IMR-90 (cell line): ENCODE measurements around the gene HOXD9. TPM values are rescaled to one million over a fixed set of nuclear protein-coding genes. Genes with fewer than 3 reads are reported as not detected.

Experiments used
- ATAC-seq: fragments of 200-7000 bp; cut with Tn5 transposase; 2 replicates; pipeline ENCODE4 v1.9.1; 2020; ENCODE audit warnings: low read depth, mild to moderate bottlenecking, moderate library complexity
- BruUV-seq: library from RNA; stranded (reverse); fragments of 400-500 nt; replicated peaks from 2 replicates; lab custom pipeline; 2021; lab: Mats Ljungman, UMichigan
- CTCF ChIA-PET: fragments of 300-600 bp; formaldehyde crosslinking; extraction: SDS; loops from one replicate; lab custom pipeline; 2021; ENCODE audit warnings: antibody characterized with exemption; lab: Yijun Ruan, JAX
- POLR2A ChIA-PET: fragments of 300-600 bp; sonication (Branson Sonifier 250); formaldehyde crosslinking; loops from one replicate; lab custom pipeline; 2022; ENCODE audit warnings: antibody characterized with exemption; ENCODE audit not compliant: unreplicated experiment; lab: Charles Lee
- DNase-seq: peaks from one replicate; pipeline ENCODE4 v3.0.0; 2013
- H2AFZ ChIP-seq: replicated peaks from 2 replicates; pipeline ENCODE3; 2013; ENCODE audit warnings: low read length, mild to moderate bottlenecking; ENCODE audit not compliant: poor library complexity
- H2AK5ac ChIP-seq: 2 replicates; pipeline ENCODE4 v1.6.1; 2013; ENCODE audit warnings: low read depth, low read length, inconsistent platforms
- H2AK9ac ChIP-seq: replicated peaks from 2 replicates; pipeline ENCODE3; 2013; ENCODE audit warnings: mild to moderate bottlenecking, low read depth, low read length, moderate library complexity; ENCODE audit not compliant: poor library complexity
- H2BK120ac ChIP-seq: 2 replicates; pipeline ENCODE4 v1.6.1; 2013; ENCODE audit warnings: low read depth, low read length, inconsistent platforms
- H2BK15ac ChIP-seq: 3 replicates; pipeline ENCODE4 v1.6.1; 2013; ENCODE audit warnings: low read depth, low read length, inconsistent platforms
- H2BK20ac ChIP-seq: 2 replicates; pipeline ENCODE4 v1.6.1; 2013; ENCODE audit warnings: low read depth, mild to moderate bottlenecking, inconsistent platforms, low read length, moderate library complexity
- H2BK5ac ChIP-seq: 2 replicates; pipeline ENCODE4 v1.6.1; 2013; ENCODE audit warnings: mild to moderate bottlenecking, low read depth, low read length, inconsistent platforms; ENCODE audit not compliant: poor library complexity, severe bottlenecking
- H3K14ac ChIP-seq: replicated peaks from 2 replicates; pipeline ENCODE4 v1.6.1; 2013; ENCODE audit warnings: low read depth, low read length, inconsistent platforms
- H3K18ac ChIP-seq: 2 replicates; pipeline ENCODE4 v1.6.1; 2013; ENCODE audit warnings: low read depth, low read length, control low read depth
- H3K23ac ChIP-seq: 2 replicates; pipeline ENCODE4 v1.6.1; 2013; ENCODE audit warnings: low read depth, low read length, inconsistent platforms
- H3K27ac ChIP-seq: 2 replicates; pipeline ENCODE4 v1.5.1; 2013; ENCODE audit warnings: mild to moderate bottlenecking, control low read depth, low read length; ENCODE audit not compliant: insufficient read depth
- H3K27me3 ChIP-seq: 2 replicates; pipeline ENCODE4 v1.6.1; 2013; ENCODE audit warnings: low read length; ENCODE audit not compliant: control insufficient read depth, insufficient read depth
- H3K36me3 ChIP-seq: 2 replicates; pipeline ENCODE4 v1.6.1; 2013; ENCODE audit warnings: low read length, mixed read lengths; ENCODE audit not compliant: control insufficient read depth, insufficient read depth
- H3K4ac ChIP-seq: 2 replicates; pipeline ENCODE4 v1.6.1; 2013; ENCODE audit warnings: low read depth, low read length, inconsistent platforms
- H3K4me1 ChIP-seq: 2 replicates; pipeline ENCODE4 v1.6.1; 2013; ENCODE audit warnings: low read length, mixed read lengths; ENCODE audit not compliant: control insufficient read depth, insufficient read depth
- H3K4me2 ChIP-seq: 2 replicates; pipeline ENCODE4 v1.6.1; 2013; ENCODE audit warnings: low read depth, mild to moderate bottlenecking, control low read depth, low read length, moderate library complexity
- H3K4me3 ChIP-seq: 2 replicates; pipeline ENCODE4 v1.5.1; 2013; ENCODE audit warnings: low read depth, mild to moderate bottlenecking, control low read depth, low read length, moderate library complexity; ENCODE audit not compliant: insufficient read depth
- H3K56ac ChIP-seq: 2 replicates; pipeline ENCODE4 v1.6.1; 2013; ENCODE audit warnings: low read length, inconsistent platforms; ENCODE audit not compliant: insufficient read depth; ENCODE audit errors: extremely low read depth
- H3K79me1 ChIP-seq, 2 experiments: 2 replicates each; pipeline ENCODE4 v1.6.1; 2013; ENCODE audit warnings: low read length in 2 of 2, inconsistent platforms in 1 of 2, low read depth in 1 of 2
- H3K9ac ChIP-seq: 2 replicates; pipeline ENCODE4 v1.6.1; 2013; ENCODE audit warnings: low read depth, low read length, control low read depth
- H3K9me1 ChIP-seq: 2 replicates; pipeline ENCODE4 v1.6.1; 2013; ENCODE audit warnings: low read length, inconsistent platforms; ENCODE audit not compliant: insufficient read depth
- H3K9me3 ChIP-seq: 2 replicates; pipeline ENCODE4 v1.6.1; 2013; ENCODE audit warnings: low read length; ENCODE audit not compliant: control insufficient read depth, insufficient read depth
- H4K20me1 ChIP-seq: 2 replicates; pipeline ENCODE4 v1.6.1; 2013; ENCODE audit warnings: low read length, inconsistent platforms; ENCODE audit not compliant: insufficient read depth
- H4K5ac ChIP-seq: 2 replicates; pipeline ENCODE4 v1.6.1; 2013; ENCODE audit warnings: mild to moderate bottlenecking, low read depth, low read length, control low read depth
- H4K8ac ChIP-seq, 2 experiments: 2 replicates each; pipeline ENCODE4 v1.6.1; 2013; ENCODE audit warnings: low read depth in 2 of 2, low read length in 2 of 2, control low read depth in 1 of 2, inconsistent platforms in 1 of 2
- H4K91ac ChIP-seq: 2 replicates; pipeline ENCODE4 v1.6.1; 2013; ENCODE audit warnings: low read depth, low read length, inconsistent platforms; ENCODE audit not compliant: insufficient read depth
- CEBPB ChIP-seq: IDR thresholded peaks from 2 replicates; pipeline ENCODE4 v1.6.1; 2012; ENCODE audit warnings: low read depth, low read length, improper control_type of control experiment
- CTCF ChIP-seq: conservative IDR thresholded peaks from 2 replicates; pipeline ENCODE4 v1.5.1; 2012; ENCODE audit warnings: mild to moderate bottlenecking, low read depth, low read length, improper control_type of control experiment
- ELK1 ChIP-seq: fragments of 150-350 bp; IDR thresholded peaks from 2 replicates; pipeline ENCODE4 v1.6.1; 2016; ENCODE audit warnings: low read depth, mild to moderate bottlenecking, low read length, moderate library complexity, borderline replicate concordance
- MAZ ChIP-seq: IDR thresholded peaks from 2 replicates; pipeline ENCODE4 v1.6.1; 2012; ENCODE audit warnings: low read depth, mild to moderate bottlenecking, low read length, improper control_type of control experiment, moderate library complexity, borderline replicate concordance
- POLR2A ChIP-seq: IDR thresholded peaks from 2 replicates; pipeline ENCODE4 v1.6.1; 2012; ENCODE audit warnings: mild to moderate bottlenecking, low read depth, low read length
- RAD21 ChIP-seq: IDR thresholded peaks from 2 replicates; pipeline ENCODE4 v1.6.1; 2012; ENCODE audit warnings: low read length, improper control_type of control experiment
- RCOR1 ChIP-seq: IDR thresholded peaks from 2 replicates; pipeline ENCODE4 v1.6.1; 2012; ENCODE audit warnings: mild to moderate bottlenecking, low read length, improper control_type of control experiment; ENCODE audit not compliant: insufficient replicate concordance
- RFX5 ChIP-seq: IDR thresholded peaks from 2 replicates; pipeline ENCODE4 v1.8.0; 2012; ENCODE audit warnings: low read depth, mild to moderate bottlenecking, low read length, moderate library complexity
- USF2 ChIP-seq: fragments of 150-350 bp; IDR thresholded peaks from 2 replicates; pipeline ENCODE4 v1.6.1; 2017; ENCODE audit warnings: mild to moderate bottlenecking, antibody characterized with exemption, low read length, low read depth
- WGBS, 2 experiments: methylation state at CpG; one replicate each; pipeline versions ENCODE4 v1.1.5 to v1.1.7; 2013; ENCODE audit warnings: missing lambda C conversion rate in 2 of 2; ENCODE audit not compliant: insufficient read length in 1 of 2; ENCODE audit errors: extremely low coverage in 2 of 2; 5-methylcytosine and 5-hydroxymethylcytosine counted together
- dilution Hi-C: fragments of 300-500 bp; cut with HindIII; formaldehyde crosslinking; loops from one replicate; pipeline ENCODE4 v1.14.3; 2018; ENCODE audit warnings: low sequenced_read_pairs; ENCODE audit not compliant: unreplicated experiment
- in situ Hi-C: fragments of 300-500 bp; cut with MboI; formaldehyde crosslinking; loops from 3 replicates; pipeline ENCODE4 v1.14.3; 2019; ENCODE audit warnings: low sequenced_read_pairs, inconsistent platforms, mixed read lengths
- intact Hi-C: fragments of 100-400 bp; cut with micrococcal nuclease; formaldehyde crosslinking; loops from 2 replicates; pipeline ENCODE4 v1.10.0; 2022
- polyA plus RNA-seq, 3 experiments: library from polyadenylated mRNA; depleted of rRNA; stranded (reverse); fragments of >200 nt; gene quantifications; 2 replicates each; pipeline ENCODE4 v1.2.3, GENCODE V29; 2012; ENCODE audit warnings: low replicate concordance in 1 of 3
- total RNA-seq: library from RNA; depleted of rRNA; stranded (reverse); fragments of >200 nt; gene quantifications from 2 replicates; pipeline ENCODE4 v1.2.3, GENCODE V29; 2012

Gene HOXD9
- total and polyA plus RNA-seq, 2 of the 4 experiments (the other 2 are of a cell fraction), result not detected

DNA sequence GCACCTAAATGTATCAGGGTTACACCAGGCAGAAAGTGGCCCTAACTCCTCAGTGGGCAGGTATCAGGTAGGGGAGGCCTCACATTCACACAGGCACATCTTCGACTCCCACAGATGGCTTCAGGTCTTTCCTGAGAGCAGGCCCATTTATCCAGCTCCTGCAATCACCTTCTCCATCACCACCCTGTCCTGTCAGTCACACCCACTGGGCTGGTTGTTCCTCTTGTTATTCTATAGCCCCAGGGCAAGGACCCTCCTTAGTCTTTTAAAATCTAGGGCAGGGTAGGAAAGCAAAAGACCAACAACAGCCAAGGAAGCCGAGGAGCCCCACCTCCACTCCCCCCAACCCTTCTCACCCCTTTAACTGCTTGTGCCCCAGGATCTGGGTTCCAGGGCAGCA, 19.8 kb downstream of the HOXD9 start:
- Histone ChIP-seq H3K4me2 (no peak overlapping the region), H3K36me3 (no peaks in the 10 kb centered on the region), H3K9me1 (no peaks in the 10 kb centered on the region), H3K14ac (no peak overlapping the region), H4K91ac (no peak overlapping the region), H4K20me1 (no peaks in the 10 kb centered on the region), H3K56ac (no peak overlapping the region), H3K9ac (no peak overlapping the region), H3K4ac (no peak overlapping the region), H2BK15ac (no peak overlapping the region), H3K27me3 (peaks cover 67% of the 10 kb centered on the region), H3K18ac (no peak overlapping the region), H4K8ac (no peak overlapping the region), H3K4me3 (no peak overlapping the region), H3K4me1 (no peaks in the 10 kb centered on the region), H2AK5ac (no peak overlapping the region), H3K9me3 (peaks cover 2% of the 10 kb centered on the region), H2AK9ac (no peak overlapping the region), H3K79me1 (no peaks in the 10 kb centered on the region), H2BK5ac (no peak overlapping the region), H3K23ac (no peak overlapping the region), H2AFZ (no peak overlapping the region), H2BK20ac (no peak overlapping the region), H4K5ac (no peak overlapping the region), H3K27ac (no peak overlapping the region), H2BK120ac (no peak overlapping the region)
- POLR2A ChIA-PET, result no interaction called here
- no CpG with 5 or more reads among the region's 2 CpGs for WGBS, 2 experiments
- no TSS peak for BruUV-seq
- CTCF ChIA-PET, result no interaction called here
- ATAC-seq, result no peak
- no peak for DNase-seq
- dilution Hi-C loops, result no loop called here
- in situ Hi-C loops, result loop anchor here (5.0 kb wide), 1 partner anchor 410 kb away; no protein-coding TSS in a partner anchor
- intact Hi-C loops, result no loop called here
- TF ChIP-seq CEBPB (no peak), MAZ (no peak), POLR2A (no peak), RAD21 (no peak), ELK1 (no peak), RCOR1 (no peak), USF2 (no peak), CTCF (no peak), RFX5 (no peak)
